ENCODE measurements around the gene MBD2.
"Not testable (repeated sequence)": the region's sequence is repeated elsewhere in the genome, so short reads cannot be mapped to it uniquely, and the experiment has no call there.

MBD2 gene

DNA sequence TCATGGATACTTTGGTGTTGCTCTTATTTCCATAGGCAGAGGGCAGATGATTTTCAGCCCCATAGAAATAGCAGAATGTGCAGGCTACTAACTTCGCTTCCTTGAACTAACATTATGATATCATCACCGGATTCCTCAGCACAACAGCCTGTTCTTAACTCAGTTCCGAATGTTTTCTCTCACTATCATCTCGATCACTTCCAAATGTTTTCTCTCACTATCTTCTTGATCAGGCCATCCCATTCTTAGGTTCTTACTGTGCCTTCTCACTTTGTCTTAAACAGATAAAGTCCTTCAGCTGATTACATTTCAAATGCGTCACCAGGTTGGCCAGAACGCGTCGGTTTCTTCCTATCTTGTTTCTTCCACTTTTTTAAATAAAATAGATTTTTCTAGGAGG, 11.4 kb upstream of the MBD2 start:
- DNase-seq, result no peak

DNA sequence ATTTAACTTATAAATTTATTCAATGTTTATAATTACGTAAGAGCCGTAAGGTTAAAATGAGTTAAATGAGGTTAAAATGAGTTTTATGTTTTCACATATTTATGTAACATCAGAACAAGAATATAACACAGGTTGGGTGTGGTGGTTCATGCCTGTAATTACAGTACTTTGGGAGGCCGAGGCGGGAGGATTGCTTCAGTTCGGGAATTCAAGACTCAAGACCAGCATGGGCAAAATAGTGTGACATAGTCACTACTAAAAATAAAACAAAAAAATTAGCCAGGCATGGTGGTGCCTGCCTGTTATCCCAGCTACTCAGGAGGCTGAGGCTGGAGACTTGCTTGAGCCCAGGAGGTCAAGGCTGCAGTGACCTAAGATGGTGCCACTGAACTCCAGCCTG, 9.3 kb upstream of the MBD2 start:
- DNase-seq, result no peak

DNA sequence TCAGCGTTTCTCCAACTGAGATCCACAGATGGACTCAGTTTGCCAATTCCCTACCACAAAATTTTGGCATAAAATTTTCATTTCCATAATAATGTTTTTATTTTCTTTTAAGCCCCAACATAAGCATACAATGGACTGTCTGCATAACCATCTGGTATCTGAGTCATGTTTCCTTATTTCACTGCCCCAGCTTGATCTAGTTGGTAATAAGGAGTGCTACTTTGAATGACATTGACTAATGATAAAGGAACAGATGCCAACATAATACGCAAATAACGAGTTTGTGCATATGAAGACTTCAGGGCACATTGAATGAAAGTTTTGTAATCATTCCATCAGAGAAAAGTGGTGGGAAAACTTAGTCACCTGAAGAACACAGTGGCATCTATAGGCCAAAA, 8.8 kb upstream of the MBD2 start:
- no peak for DNase-seq

DNA sequence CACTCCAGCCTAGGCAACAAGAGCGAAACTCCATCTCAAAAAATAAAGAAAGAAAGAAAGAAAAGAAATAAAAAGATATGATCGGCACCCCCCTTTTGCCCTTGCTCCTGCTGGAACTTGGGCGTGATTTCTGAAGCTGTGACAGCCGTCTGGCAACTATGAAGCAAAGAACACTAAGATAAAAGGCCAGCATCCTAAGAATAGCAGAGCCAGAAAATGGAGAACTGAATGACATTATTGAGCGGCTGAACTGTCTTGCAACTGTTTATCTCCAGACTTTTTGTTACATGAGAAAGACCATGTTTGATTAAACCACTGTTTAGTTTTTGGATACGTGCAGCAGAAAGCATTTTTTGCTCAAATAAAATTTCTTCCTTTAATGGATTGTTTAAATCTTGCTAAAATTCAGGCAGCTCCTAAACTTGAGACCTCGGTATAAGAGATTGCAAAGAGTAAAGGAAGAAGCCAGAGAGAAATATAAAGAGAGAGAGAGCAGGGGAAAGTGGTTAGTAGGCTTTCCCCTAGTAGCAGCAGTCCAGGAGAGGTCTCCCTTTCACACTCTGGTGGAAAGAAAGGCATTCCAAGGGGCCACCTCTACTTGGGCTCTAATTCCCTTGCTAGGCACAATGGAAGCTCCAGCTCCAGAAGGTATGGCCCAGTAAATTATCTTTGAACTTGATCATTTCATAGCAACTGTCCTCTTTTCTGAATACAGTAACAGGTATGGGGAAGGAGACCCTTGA, 8.2 kb upstream of the MBD2 start:
- no peak for DNase-seq

DNA sequence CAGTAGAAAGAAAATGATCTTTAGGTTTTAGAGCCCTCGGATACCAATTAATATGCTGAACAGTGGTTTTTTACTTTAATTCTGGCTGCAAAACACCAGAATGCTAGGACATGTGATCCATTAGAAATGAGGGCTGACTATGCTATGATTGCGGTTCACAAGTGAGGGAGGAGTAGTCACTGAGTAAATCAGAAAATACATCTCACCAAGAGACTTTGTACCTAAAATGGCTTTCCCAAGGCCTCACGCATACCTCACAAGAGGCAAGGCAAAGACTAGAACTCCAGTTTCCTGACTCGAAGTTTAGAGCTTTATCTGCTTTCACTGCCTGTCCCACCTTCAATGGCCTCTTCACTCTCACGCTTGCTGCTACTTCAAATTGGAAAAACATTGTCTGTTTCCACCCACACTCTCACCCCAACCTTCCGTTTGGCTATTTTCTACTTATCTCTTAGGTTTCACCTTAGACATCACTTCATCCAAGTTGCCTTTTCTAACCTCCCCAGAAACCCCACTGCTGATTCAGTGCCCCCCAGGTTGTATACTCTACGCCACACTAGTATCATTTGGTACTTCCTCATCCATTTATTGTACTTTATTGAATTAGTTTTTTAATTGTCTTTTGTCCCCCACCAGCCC, 5.1 kb upstream of the MBD2 start:
- DNase-seq, result no peak

DNA sequence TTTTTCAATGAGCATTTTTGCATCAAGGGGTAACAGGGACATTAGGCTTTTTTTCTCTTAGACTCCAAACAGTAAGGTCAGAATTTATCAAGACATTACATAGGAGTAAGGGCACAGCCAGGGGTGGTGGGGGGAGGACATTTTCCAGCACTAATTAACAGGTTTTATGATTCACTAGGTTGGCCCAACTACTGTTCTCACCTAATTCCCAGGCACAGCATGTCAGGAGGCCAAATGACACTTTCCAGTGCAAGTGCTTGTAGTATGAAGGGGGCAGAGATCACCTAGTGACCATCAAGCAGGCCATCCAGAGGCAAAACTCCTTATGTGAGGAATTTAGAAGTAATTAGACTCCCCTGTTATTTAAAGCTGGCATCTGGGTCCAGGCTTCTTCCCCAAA, 3.9 kb upstream of the MBD2 start:
- no peak for DNase-seq

DNA sequence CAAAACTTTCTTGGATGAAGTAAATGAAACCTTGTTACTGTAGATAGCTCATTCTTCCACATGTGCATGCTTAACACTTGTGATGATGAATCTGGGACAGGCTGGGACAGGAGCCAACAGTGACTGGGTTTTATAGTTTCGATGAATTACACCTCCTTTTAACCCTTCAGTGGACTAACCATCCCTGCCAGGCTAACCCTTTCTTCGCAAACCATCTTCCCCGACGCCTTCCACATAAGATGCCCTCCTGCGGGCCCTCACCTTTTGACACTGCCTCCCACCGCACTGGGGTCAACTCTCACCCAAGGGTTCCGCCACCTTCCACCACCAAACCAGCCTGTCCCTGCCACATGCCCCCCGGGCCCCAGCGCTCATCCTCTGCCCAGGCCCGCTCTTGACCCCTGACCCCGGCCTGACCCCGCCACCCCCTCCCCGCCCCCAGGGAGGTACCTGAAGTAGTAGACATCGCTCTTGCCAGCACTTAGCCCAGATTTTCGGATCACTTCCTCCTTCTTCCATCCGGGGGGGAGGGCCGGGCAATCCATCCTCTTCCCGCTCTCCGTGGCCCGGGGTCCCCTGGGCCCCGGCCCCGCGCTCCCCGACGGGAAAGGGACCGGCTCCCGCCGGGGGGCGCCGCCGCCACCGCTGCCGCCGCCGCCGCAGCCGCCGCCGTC, 764 bp downstream of the MBD2 start:
- peak; percentile 59 for DNase-seq

DNA sequence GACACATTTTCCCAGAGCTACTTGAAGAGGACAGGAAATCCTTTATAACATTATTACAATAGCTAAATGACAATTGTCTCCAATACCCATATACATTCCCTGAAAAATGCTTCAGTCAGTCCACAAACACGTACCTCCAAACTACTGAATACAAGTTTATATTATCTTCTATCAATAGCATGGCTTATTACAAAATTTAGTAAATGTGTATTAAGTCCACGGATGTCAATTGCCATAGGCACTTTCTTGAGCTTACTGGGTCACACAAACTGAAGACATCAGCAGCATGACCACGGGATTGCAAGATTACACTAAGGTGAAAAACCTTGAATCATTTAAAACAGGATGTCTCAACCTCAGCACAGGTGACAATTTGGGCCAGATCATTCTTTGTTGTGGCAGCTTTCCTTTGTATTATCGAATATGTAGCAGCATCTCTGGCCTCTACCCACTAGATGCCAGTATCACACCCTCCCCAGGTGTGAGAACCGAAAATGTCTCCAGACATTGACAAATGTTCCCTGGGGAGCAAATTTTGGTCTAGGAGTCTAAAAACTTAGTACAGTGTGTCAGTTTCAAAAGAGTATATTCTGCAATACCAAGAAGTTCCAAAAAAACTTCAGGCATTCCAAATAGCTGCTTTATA, 1.4 kb downstream of the MBD2 start:
- DNase-seq, result peak; percentile 59

DNA sequence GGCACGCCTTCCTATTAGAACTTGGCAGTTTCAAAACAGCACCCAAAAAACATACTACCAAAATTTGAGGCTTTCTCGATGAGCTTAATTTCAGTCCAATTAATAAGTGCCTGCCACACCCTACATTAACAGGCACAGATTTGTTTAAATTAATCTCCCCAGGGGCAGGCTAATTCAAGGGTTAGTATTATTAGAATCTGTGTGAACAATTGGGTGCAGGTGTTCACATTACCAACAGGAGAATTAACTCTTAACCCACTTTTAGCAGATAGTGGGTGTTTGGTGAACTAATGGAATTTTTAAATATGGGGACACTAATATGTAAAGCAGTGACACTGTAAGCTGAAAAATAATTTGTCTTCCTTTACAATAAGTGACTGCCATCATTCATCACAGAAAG, 4.1 kb downstream of the MBD2 start:
- no peak for DNase-seq

DNA sequence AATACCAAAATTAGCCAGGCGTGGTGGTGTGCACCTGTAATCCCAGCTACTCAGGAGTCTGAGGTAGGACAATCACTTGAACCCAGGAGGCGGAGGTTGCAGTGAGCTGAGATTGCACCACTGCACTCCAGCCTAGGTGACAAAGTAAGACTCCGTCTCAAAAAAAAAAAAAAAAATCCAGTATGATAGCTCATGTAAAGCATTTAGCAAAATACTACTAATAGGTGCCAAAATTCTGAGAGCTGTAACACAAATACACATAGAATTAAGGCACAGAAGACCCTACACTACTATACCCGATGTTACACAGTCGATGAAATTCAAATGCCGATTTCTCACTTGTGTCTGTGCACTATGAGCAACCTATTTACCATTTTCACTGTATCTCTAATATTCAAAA, 5.7 kb downstream of the MBD2 start:
- not testable (repeated sequence) for DNase-seq

DNA sequence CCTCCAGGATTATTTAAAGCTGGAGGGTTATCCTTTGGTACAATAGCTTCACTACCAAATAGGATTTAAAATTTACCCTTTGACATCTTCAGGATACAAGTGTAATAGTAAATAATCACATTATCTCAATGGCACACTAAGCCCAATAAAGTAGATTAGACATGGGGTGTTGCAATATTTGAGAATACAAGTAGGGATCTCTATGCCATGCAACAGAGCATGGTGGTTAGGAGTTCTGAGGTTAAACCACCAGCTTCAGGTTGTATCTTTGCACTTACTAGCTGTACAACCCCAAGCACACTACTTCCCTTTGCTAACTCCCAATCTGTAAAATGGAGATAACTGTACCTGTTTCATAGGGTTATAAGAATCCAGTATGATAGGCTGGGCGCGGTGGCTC, 6.2 kb downstream of the MBD2 start:
- no peak for DNase-seq

DNA sequence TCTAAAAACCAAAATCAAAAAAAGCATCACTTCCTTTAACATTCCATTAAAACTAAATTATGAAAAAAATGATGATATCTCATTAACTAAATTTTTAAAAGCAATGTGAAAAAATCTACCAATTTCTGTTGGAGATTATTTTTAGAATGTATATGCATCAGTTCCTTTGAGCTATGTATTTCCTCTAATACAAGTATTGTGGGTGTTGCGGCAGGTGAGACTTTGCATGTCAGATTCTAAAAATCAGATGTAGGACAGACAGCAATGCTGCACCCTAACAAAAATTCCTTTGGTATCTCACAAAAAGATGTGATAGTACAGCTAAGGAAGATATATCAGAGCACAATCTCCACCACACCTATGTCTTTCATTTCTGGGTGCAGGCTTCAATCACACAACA, 6.8 kb downstream of the MBD2 start:
- DNase-seq, result no peak

DNA sequence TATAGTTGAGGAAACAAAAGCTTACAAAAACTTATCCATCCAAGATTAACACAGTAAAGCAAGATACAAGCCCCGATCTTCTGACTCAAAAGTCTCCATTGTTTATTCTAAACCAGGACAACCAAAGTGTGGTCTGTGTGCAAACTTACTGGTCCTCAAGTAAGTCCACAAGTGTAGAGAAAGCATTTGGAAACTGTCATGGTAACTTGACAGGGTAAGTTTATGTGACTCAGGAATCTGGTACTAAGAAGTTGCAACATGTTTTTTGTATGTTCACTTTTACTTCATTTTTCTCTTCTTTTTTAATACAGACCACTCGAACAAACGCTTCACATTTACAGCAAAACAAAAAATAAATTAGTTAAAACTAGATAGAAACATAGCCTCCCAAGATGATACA, 9.4 kb downstream of the MBD2 start:
- no peak for DNase-seq

DNA sequence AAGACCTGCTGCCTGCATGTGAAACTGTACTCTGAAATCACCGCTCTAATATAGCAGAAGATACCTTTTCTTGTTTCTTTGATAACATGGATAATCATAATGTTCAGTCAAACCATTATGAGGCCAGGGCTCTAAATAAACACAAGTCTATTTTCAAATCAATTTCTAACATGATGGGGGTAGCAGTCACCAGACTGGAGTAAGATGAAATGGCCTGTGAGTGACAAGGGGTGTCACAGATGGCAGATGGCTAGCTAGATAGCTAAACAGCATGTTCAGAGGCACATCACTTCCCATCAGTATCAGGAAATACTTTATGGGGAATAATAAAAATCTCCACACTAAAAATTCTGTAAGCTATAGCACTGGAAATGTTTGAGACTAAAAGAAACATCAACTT, 14.0 kb downstream of the MBD2 start:
- DNase-seq, result no peak

DNA sequence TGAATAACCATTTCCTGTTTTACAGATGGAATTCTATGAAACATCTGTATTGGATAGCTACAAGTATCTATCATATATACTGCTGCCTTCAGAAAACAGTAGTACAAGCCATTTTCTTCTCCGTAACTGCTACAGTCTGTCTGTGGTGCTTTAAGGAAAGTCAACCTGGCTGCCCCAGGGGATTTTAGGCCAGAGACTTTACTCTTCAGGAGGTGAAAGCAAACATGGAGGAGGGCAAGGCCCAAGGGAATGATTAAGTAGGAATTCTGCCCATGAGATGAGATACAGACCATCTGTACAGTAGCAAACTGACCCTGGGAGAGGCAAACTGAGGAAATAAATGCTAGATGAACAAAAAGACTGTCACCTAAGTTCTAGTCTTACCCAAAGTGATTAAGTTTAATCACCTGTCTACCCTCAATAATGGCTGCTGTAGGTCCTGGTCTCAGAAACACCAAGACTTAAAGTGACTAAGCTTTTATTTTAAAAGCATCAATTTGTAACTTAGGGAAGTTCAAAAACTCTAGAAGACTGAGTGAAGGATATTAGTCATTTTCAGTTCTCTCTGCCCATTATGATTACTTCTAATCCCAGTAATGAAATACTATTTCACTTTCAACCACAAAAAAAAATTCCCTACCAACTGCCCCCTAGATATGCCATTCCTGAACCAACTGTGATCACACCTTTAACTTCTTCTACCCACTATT, 14.8 kb downstream of the MBD2 start:
- no peak for DNase-seq

DNA sequence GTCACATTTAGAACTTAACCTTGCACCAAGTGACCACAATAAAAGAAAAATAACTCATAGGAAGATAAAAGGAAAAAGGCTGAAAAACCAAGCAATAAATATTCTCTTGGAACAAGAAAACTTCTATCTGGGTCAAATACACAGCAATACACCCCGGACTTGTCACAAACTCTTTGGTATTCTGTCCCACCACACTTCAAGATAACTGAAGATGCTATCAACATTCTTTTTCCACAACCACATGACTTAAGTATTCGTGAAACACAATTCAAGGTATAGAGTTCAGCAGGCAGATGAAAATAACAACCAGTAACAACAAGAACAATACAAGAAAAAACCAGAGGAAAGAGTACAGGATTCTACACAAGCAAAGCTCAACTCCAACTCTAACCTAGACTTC, 18.0 kb downstream of the MBD2 start:
- DNase-seq, result no peak

DNA sequence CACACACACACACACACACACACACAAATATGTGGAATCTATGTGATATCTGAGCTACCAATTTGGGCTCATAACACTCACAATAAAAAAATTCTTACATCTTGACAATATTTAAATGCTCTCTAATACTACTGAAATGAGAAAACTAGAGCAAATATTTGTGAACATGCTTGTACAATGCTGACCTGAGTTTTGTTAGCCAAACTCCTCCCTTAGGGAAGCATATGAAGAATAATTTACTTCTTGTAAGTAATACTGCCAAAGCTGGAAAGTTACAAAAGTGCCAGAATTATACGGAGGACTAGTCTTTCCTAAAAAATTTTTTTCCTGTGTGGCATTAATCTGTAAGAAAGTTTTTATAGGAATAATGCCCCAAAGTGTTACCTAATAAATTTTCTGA, 18.5 kb downstream of the MBD2 start:
- no peak for DNase-seq

DNA sequence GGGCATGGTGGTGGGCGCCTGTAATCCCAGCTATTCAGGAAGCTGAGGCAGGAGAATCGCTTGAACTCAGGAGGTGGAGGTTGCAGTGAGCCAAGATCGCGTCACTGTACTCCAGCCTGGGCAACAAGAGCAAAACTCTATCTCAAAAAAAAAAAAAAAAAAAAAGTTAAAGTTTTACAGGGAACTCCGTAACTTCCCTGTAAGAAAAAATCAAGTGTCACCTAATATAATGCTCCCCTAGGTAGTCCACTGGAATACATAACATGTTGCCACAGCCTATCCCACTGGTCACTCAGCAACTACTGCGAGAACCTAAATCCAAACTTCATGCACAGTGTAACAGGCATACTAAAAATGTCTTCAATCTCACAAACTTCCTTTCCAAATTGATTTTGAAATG, 19.0 kb downstream of the MBD2 start:
- DNase-seq, result not testable (repeated sequence)

DNA sequence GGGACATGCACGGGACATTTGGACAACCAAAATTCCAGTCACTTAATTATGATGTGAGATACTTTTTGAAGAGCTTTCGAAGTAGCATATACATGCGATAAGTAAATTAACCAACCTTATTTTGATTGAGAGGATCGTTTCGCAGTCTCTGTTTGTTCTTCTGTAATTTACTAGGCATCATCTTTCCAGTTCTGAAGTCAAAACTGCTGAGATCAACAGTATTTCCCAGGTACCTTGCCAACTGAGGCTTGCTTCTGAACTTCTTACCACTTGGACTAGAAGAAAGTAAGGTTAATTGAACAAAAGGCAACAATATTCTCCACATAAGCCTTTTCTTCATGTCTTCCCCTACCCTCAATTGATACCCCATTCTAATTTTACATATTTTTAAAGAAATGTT, 19.6 kb downstream of the MBD2 start:
- DNase-seq, result no peak

DNA sequence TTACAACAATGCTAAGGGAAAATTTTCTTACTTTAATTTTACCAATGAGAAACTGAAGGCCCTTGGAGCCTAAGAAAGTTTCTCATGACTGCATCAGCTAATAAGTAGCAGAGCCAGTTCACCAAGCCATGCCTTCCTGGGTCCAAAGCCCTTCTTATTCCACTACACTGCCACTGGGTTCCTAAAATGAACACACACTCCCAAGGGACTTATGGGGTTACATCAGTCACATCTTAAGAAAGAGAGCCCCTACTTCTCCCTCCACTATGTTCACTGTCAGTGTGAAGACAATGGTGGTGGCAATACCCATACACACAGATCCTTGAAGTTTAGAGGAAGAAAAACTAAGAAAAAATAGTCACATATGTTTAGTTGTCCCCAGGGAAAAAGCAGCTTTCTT, 20.6 kb downstream of the MBD2 start:
- DNase-seq, result no peak

DNA sequence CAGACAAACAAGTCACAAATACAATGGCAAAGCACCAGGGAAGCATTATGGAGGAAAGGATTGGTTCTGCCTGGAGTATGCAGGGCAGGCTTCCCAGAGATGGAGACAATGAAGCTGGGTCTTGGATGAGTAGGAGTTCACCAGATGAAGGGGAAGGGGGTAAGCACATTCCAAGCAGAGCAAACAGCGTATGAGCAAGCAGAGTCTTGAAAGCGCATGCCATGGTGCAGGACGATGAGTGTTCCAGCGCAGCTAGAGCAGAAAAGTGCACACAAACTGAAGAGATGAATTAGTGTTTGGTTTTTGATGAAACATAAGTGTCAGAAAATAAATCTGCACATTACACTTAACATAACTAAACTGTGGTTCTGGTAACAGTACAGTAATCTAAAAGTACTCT, 21.6 kb downstream of the MBD2 start:
- no peak for DNase-seq

DNA sequence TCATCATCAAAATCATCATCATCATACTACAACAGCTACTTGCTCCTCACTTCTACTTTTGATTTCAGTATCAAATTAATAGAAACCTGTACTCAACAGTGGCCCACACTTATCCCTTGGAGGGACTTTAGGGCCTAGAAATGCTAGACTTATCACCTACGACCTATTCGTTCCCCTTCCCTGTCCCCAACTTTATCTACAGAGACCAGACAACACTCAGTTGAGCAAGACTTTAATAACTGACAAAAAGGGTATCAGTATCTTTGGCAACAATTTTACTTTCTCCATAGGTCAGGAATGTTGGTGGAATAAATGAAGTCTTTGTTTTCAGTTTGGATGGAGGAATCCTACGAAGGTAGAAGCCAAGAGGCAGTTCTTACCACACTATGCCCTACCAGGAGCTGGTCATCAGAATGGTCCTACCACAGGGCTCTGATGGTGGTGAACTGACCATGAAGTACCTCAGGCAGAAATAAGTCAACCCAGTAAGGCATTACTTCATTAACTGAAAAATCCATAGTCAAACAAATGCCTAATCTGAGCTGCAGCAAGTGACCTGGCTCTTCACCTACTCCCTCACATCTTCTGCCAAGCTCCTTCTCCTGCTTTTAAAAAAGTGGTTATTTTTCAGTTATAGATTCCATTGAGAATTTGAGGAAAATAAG, 26.6 kb downstream of the MBD2 start:
- no peak for DNase-seq

DNA sequence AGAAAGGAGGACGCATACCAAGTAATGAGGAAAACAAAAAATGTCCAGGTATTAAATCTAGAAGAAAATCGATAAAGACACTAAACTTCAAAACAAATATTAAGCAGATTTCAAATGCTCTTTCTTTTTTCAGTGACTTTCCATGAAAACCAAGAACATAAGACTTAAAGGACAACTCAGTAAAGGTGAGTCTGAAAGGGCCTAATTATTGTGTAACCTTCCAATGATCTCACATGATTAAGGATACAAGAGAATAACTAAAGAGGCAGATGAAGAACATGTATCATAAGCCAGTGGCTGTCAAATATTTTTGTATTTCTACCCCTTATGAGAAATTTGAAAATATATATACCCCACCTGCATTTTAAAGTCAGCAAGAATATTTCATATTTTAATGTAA, 30.7 kb downstream of the MBD2 start:
- no peak for DNase-seq

Data from NCI-H1092 treated with DMSO at 0.1 percent for 48 hours (cell line).